Brain pericyte (primary cell): Measurements from ENCODE around the gene ERMARD.

Source experiments
- DNase-seq: peaks from one replicate; pipeline ENCODE4 v3.0.0-alpha.2; 2012; ENCODE audit warnings: low read depth, low spot score

The ERMARD gene

DNA sequence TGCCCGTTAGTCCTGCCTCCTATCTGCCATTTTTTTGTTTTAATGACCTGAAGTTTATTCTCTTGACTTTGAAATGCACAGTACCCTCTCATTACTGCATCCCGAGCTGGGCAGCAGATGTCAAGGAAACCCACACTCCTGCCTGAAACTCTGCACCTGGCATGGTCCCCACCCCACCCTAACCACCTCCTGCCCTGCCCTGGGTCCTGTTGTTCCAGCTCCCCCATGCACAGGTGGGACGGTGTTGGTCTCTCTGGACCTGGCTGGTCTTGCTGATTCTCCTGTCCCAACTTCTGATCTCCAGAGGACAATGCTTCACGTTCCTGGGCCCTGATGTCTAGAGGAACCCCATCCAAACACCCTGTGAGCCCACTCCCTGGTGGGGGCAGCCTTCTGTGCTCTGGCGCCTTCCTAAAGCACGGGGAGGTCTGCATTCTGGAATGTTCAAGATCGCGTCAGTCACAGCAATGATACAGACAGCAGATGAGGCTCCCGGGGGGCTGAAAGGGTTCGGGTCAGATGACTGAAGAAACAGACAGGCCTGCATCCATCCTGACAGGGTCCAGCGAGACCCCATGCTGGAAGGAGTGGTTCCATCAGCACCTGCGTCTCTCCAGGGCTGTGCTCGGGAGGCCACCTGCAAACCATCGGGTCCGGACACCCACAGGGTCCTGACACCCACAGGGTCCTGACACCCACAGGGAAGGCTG lies 73.6 kb downstream of the ERMARD start:
- no peak for DNase-seq

DNA sequence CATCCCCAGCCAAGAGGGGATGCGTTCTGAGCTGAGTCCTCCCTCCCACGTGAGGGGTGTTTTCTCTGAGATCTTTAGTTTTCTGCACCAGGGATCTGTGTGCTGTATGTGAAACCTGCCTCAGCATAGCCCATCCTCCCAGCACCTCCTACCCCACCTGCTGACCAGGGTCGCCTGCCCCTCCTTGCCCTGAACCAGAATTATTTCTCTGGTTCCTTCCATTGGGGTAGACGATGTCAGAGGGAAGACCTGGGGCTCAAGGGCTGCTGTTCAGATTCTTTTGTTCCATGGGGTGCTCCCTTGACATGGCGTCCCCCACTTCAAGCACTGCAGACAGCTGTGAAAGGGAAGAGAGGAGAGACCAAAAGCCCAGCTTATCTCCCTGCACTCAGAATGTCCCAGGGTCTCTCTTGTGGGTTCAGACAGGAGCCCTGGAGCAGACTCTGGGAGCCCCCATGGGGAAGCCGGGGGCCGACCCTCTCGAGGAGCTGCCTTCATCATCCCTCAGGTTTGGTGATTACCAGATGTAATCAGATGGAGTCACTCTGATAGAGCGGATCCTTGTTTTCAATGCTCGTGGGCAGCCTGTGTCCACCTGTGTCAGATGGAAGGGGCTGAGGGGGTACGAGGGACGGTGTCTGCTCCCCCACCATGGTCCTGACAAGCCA lies 74.3 kb downstream of the ERMARD start:
- DNase-seq = no peak

DNA sequence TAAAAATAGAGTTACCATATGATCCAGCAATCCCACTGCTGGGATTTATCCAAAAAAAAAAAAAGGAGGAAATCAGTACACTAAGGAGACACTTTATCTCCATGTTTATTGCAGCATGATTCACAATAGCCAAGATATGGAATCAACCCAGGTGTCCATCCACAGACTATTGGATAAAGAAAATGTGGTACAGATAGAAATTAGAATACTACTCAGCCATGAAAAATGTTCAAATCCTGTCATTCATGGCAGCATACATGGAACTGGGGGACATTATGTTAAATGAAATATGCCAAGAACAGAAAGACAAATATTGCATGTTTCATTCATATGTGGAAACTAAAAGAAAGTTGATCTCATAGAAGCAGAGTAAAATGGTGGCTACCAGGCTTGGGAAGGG lies 75.3 kb downstream of the ERMARD start:
- DNase-seq = no peak

DNA sequence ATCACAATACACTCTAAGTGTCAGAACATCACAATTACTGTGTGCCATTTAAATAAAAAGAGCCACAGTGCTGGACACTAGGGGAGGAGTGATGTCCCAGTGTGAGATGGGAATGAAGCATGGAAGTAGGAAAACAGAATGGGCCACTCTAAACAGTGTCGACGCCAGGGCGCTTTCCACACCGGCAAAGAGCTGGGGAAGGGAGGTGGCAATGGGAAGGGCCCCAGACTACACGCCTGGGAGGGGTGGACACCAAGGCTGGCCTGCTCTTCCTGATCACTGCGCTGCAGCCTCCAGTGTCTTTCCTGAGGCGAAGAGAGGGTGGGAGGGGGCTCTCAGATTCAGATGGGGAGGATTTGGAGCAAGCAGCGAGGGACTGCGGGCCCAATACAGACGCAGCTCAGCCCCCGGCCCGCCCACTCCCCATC lies 75.9 kb downstream of the ERMARD start:
- no peak for DNase-seq

DNA sequence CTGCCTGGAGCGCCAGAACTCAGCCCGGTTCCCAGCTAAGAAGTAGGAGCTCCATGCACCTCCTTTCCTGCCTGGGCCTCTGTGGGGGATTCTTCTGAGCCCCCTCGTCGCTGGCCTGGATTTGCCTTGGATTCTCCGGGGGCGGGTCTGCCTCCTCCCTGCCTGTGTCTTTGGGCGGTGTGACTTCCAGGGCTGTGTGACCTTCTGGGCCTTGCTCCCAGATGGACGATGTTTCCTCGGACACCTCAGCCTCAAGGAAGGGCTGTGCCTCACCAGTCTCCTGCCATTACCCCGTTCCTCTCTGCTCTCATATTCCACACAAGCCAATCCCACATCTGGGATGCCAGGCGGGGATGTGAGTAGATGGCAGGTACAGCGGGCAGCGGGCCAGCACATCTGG lies 76.8 kb downstream of the ERMARD start:
- no peak for DNase-seq

DNA sequence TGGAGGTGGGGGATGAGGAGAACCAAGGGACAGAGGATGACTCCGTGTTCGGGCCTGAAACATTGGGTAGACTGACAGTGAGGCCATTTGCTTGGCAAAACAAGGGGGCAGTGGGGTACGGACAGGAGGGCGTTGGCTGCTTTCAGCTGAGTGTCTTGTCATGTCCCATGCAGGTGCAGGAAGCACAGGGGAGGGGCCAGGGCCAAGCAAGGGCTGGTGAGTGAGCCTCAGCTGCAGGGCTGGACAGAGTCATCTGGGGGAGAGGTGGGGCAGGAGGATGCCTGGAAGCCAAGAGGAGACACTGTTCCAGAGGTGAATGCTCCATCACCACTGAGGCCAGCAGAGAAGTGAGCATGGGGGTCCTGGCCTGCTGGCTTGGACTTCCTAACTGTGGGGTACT lies 78.4 kb downstream of the ERMARD start:
- no peak for DNase-seq

DNA sequence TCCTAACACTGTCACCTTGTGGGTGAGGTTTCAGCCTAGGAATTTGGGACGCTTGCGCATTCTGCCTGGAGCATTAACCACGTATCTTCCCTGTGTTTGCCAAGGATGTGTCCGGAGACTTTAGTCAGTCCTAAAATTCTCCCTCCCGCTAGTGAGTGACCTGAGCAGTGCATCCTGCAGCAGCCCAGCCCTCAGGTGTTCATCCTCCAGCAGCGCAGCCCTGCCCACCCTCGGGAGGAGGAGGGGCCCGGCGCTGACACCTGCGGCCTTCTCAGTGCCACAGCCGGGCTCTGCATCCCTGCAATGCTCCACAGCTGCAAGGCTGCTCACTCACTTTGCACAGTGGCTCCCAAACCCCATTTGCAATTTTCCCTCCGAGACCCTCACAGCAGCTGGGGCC lies 79.5 kb downstream of the ERMARD start:
- no peak for DNase-seq
